ENCODE data around the gene RPTOR. TPM values are rescaled to one million over a fixed set of nuclear protein-coding genes. Genes with fewer than 3 reads are reported as not detected.

Gene RPTOR
- total and polyA plus RNA-seq, 12 donors: 7.9 to 30.3 (median 25.6) TPM

- ATAC-seq (no peak), DNase-seq (no peak)
- 65 to 77% methylated on average over 8 of the region's 8 CpGs for WGBS, 2 donors
- Histone ChIP-seq H3K9me3 (peaks cover 0 to 21% (median 9%) of the 10 kb centered on the region in 11 donors), H3K4me3 (no peak overlapping the region), H3K27me3 (no peaks in the 10 kb centered on the region), H3K36me3 (no peaks in the 10 kb centered on the region), H3K27ac (no peak overlapping the region), H3K4me1 (peaks cover 0 to 4% (median 0%) of the 10 kb centered on the region in 9 donors)
- intact Hi-C loops (cut with DNase I): no loop called here
- TF ChIP-seq CTCF (IDR thresholded peaks at IDR 0.05): no peak
Observed at GRCh38 chr17:80656590-80656989, 112.0 kb downstream of the RPTOR start.

- Histone ChIP-seq H3K9me3 (peaks cover 0 to 21% (median 9%) of the 10 kb centered on the region in 11 donors), H3K27ac (no peak overlapping the region), H3K27me3 (no peaks in the 10 kb centered on the region), H3K36me3 (no peaks in the 10 kb centered on the region), H3K4me3 (no peak overlapping the region), H3K4me1 (no peaks in the 10 kb centered on the region)
- intact Hi-C loops (cut with DNase I): no loop called here
- WGBS, 2 donors: 82 to 95% methylated on average over 1 of the region's 1 CpG
- ATAC-seq (no peak), DNase-seq (no peak)
- TF ChIP-seq CTCF (IDR thresholded peaks at IDR 0.05): no peak
Observed at GRCh38 chr17:80657561-80657960, 112.9 kb downstream of the RPTOR start.

GRCh38 chr17:80658821-80659220 lies 114.2 kb downstream of the RPTOR start:
- peaks cover 0 to 5% (median 0%) of the 10 kb centered on the region in 9 donors for H3K4me1 ChIP-seq
- 89 to 92% methylated on average over 8 of the region's 8 CpGs for WGBS, 2 donors
- H3K27ac ChIP-seq: no peak overlapping the region
- ATAC-seq (no peak), DNase-seq (no peak)
- H3K9me3 ChIP-seq: peaks cover 0 to 21% (median 9%) of the 10 kb centered on the region in 11 donors
- no peak for TF ChIP-seq CTCF (IDR thresholded peaks at IDR 0.05)
- H3K4me3 ChIP-seq: no peak overlapping the region
- intact Hi-C loops (cut with DNase I): no loop called here
- no peaks in the 10 kb centered on the region for H3K27me3 ChIP-seq
- no peaks in the 10 kb centered on the region for H3K36me3 ChIP-seq

GRCh38 chr17:80659651-80660050 lies 115.0 kb downstream of the RPTOR start:
- intact Hi-C loops (cut with DNase I): no loop called here
- no peaks in the 10 kb centered on the region for H3K27me3 ChIP-seq
- H3K4me3 ChIP-seq: no peak overlapping the region
- DNase-seq (no peak), ATAC-seq (no peak)
- peaks cover 0 to 18% (median 9%) of the 10 kb centered on the region in 11 donors for H3K9me3 ChIP-seq
- H3K4me1 ChIP-seq: peaks cover 0 to 13% (median 6%) of the 10 kb centered on the region in 9 donors
- WGBS, 2 donors: 96 to 97% methylated on average over 12 of the region's 12 CpGs
- no peaks in the 10 kb centered on the region for H3K36me3 ChIP-seq
- no peak overlapping the region for H3K27ac ChIP-seq
- no peak for TF ChIP-seq CTCF (IDR thresholded peaks at IDR 0.05)
